Lower leg skin (tissue), 3 donors: ENCODE measurements around the gene DPH7.

Source experiments
- POLR2A ChIP-seq, 2 donors: fragments of 450-650 bp; IDR thresholded peaks; one replicate each; pipeline ENCODE4 v1.6.1; 2016 to 2017; ENCODE audit warnings: antibody characterized with exemption in 2 of 2, mild to moderate bottlenecking in 1 of 2, moderate library complexity in 1 of 2
- TF ChIP-seq, protein P1 (sequence below), 3 donors: fragments of 450-650 bp; IDR thresholded peaks; one replicate each; pipeline ENCODE4 v1.5.1; 2016; ENCODE audit warnings: antibody characterized with exemption in 3 of 3, mild to moderate bottlenecking in 3 of 3, moderate library complexity in 2 of 3

DNA sequence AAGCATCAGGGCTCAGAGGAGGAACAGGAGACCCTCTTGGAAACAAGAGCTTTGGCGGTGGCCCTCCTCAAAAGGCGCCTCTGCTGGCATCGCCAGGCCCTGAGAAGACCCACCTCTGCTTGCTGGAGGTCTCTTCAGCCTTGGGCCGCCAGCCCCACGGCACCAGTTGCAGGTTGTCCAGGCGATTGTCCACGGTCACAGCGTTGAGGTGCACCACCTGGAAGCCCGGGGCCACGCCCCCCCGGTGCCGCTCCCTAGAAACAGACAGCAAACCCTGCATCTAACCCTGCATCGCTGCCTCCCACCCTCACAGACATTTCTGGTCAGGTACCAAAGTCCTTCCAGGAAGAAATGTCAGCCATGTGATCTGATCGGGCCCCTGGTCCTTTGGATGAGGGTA is 8.1 kb upstream of the DPH7 start:
- TF ChIP-seq, protein P1, sequence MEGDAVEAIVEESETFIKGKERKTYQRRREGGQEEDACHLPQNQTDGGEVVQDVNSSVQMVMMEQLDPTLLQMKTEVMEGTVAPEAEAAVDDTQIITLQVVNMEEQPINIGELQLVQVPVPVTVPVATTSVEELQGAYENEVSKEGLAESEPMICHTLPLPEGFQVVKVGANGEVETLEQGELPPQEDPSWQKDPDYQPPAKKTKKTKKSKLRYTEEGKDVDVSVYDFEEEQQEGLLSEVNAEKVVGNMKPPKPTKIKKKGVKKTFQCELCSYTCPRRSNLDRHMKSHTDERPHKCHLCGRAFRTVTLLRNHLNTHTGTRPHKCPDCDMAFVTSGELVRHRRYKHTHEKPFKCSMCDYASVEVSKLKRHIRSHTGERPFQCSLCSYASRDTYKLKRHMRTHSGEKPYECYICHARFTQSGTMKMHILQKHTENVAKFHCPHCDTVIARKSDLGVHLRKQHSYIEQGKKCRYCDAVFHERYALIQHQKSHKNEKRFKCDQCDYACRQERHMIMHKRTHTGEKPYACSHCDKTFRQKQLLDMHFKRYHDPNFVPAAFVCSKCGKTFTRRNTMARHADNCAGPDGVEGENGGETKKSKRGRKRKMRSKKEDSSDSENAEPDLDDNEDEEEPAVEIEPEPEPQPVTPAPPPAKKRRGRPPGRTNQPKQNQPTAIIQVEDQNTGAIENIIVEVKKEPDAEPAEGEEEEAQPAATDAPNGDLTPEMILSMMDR (IDR thresholded peaks at IDR 0.05): no peak
- TF ChIP-seq POLR2A (IDR thresholded peaks at IDR 0.05): no peak
